RWPE1 (cell line): Measurements from ENCODE around the gene MTHFSD.

Experiments
- CTCF ChIA-PET: fragments of 350-600 bp; sonication (Branson Sonifier 250); formaldehyde crosslinking; extraction: SDS; loops from one replicate; lab custom pipeline; 2021; lab: Yijun Ruan, JAX
- POLR2A ChIA-PET: fragments of 400-600 bp; formaldehyde crosslinking; extraction: SDS; loops from one replicate; lab custom pipeline; 2020; ENCODE audit warnings: antibody characterized with exemption; ENCODE audit not compliant: low non-redundant PET; lab: Yijun Ruan, JAX
- DNase-seq: peaks from one replicate; pipeline ENCODE4 v3.0.0; 2012; ENCODE audit warnings: low spot score
- H3K27ac ChIP-seq: fragments of 450-650 bp; 2 replicates; pipeline ENCODE4 v1.5.1; 2017
- TF ChIP-seq, protein P1 (sequence below): fragments of 450-650 bp; conservative IDR thresholded peaks from 2 replicates; pipeline ENCODE4 v1.5.1; 2017; ENCODE audit warnings: low read depth, mild to moderate bottlenecking

MTHFSD gene

DNA sequence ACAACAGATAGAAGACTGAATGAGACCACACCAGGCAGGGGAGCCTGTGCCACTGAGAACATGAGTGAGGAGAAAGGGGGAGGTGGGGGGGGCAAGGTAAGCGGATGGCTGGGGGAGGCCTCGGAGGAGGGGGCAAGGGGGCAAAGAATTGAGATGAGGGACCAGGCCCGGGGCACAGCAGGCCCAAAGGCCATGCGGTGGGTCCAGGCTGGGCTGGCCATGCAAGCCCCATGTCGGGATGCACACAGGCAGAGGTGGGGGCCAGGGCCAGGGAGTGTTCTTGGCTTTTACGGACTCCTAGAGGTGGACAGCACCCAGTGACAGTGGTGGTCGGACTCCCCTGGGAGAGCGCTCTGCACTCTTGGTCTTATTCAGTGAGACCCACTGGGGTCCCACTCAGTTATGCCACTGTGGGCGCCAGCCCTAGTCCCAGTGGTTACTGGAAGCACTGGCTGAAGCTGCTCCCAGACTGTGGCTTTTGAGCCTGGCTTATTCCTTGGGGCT lies 4.8 kb upstream of the MTHFSD start:
- no peak for DNase-seq
- ChIA-PET CTCF (no interaction called here), POLR2A (no interaction called here)
- TF ChIP-seq, protein P1, sequence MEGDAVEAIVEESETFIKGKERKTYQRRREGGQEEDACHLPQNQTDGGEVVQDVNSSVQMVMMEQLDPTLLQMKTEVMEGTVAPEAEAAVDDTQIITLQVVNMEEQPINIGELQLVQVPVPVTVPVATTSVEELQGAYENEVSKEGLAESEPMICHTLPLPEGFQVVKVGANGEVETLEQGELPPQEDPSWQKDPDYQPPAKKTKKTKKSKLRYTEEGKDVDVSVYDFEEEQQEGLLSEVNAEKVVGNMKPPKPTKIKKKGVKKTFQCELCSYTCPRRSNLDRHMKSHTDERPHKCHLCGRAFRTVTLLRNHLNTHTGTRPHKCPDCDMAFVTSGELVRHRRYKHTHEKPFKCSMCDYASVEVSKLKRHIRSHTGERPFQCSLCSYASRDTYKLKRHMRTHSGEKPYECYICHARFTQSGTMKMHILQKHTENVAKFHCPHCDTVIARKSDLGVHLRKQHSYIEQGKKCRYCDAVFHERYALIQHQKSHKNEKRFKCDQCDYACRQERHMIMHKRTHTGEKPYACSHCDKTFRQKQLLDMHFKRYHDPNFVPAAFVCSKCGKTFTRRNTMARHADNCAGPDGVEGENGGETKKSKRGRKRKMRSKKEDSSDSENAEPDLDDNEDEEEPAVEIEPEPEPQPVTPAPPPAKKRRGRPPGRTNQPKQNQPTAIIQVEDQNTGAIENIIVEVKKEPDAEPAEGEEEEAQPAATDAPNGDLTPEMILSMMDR = no peak
- H3K27ac ChIP-seq = no peak overlapping the region

DNA sequence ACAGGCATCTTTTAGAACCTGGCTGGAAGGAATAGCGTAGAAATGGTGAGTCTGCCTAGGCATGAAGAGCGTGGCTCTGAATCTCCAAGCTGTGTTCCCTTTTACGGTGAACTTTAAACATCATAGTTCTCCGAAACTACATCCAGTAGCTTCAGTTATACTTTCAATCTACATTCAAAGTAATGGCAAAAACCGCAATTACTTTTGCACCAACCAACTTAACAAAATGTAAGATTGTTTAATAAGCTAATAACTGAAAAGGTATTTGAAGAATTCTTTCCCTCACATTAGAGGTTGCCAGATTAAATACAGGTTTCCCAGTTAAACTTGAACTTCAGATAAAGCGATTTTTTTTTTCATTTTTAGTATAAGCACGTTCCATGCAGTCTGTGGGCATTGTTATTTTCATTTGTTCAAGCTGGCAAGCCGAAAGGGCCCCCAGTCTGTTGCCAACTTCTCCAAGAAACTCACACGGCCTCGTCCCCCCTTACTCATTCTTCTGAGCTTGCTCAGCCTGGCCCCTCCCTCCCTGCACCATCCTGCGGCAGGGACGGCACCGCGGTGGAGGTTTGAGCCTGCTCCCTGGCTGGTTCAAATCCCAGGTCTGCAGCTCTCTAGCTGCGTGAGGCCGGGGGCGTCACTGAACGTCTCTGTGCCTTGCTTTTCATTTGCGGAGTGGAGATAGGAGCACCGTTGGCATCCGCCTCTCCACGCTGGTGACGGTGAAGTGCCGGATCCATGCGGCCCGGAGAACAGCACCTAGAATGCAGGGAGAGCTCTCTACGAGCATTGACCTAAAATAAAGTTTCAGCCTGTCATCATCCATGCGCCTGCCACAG lies 3.5 kb upstream of the MTHFSD start:
- POLR2A ChIA-PET = no interaction called here
- TF ChIP-seq, protein P1 = no peak
- CTCF ChIA-PET = interaction anchor here (0.6 kb wide), 1 partner anchor 773 kb away, joined by 3 read pairs; no protein-coding TSS in a partner anchor
- no peak overlapping the region for H3K27ac ChIP-seq
- no peak for DNase-seq

DNA sequence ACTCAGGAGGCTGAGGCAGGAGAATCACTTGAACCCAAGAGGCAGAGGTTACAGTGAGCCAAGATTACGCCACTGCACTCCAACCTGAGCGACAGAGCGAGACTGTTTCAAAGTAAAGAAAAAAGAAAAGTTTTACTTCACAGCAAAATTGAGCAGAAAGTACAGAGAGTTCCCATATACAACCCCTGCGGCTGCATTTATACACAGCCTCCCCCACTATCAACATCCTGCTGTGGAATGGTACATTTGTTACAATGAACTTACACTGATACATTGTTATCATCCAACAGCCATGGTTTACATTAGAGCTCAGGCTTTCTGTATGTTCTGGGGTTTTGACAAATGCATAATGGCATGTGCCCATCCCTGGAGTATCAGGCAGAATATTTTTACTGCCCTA lies 2.6 kb upstream of the MTHFSD start:
- TF ChIP-seq, protein P1 = no peak
- DNase-seq = no peak
- CTCF ChIA-PET = no interaction called here
- POLR2A ChIA-PET = no interaction called here
- H3K27ac ChIP-seq = no peak overlapping the region

DNA sequence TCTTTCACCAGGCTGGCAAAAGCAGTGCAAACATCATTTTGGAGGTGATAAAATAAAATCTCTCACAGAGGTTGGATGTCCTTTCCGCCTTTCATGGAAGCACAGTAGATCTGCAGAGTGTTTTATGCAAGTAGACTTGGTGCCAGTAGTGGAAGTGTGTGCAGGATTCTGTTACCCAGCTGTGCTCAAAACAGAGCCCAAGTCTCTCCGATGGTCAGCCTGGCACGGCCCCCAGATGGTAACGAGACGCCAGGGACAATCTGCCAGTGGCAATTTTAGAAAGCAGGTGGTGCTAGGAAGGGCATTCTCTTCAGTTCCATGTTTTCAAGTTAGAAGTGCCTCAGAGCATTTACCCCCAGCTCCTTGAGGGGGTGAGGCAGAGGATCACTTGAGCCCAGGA lies 1.5 kb upstream of the MTHFSD start:
- ChIA-PET POLR2A (interaction anchor here (0.5 kb wide), 1 partner anchor 41 kb away, joined by 3 read pairs; no protein-coding TSS in a partner anchor), CTCF (no interaction called here)
- H3K27ac ChIP-seq = no peak overlapping the region
- TF ChIP-seq, protein P1 = no peak
- DNase-seq = no peak

DNA sequence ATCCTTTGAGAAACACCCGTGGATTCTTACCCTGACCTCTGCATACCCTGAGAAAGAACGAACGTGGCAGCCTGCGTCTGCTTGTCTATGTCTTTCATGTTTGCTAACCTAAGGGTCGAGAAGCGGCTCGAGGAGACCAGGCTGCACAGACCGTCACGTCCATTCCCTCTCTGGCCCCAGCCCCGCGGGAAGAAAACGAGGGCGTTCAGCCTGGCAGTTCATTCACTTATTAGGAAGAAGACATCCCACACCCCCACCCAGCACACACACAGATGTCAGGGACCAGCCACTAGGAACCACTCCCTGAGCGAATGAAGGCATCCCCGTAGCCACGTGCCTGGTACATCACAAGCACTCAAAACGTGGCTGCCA lies 655 bp upstream of the MTHFSD start:
- POLR2A ChIA-PET = no interaction called here
- TF ChIP-seq, protein P1 = no peak
- peak overlapping the region; percentile 72 for H3K27ac ChIP-seq
- CTCF ChIA-PET = no interaction called here
- DNase-seq = no peak

DNA sequence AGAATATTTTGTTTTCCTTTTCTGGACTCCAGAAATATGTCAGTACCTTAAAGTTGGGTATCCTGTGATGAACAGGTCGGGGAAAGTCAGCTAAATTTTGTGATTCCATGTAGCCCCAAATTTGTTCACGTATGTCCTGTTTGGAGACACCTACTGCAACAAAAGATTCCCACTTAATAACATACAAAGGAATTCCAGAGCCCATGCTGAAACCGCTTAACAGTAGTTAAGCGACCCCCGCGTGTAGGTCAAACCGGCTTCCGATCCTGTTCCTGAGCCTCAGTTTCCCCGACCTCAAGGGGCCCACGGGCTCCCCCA lies 477 bp downstream of the MTHFSD start:
- POLR2A ChIA-PET = interaction anchor here (0.6 kb wide), 1 partner anchor 264 kb away, joined by 3 read pairs; no protein-coding TSS in a partner anchor
- TF ChIP-seq, protein P1 = no peak
- no peak for DNase-seq
- H3K27ac ChIP-seq = peak overlapping the region; percentile 72
- CTCF ChIA-PET = no interaction called here
